ENCODE measurements around the gene KRTDAP.
"Not testable (repeated sequence)": the region's sequence is repeated elsewhere in the genome, so short reads cannot be mapped to it uniquely, and the experiment has no call there.

The KRTDAP gene

DNA sequence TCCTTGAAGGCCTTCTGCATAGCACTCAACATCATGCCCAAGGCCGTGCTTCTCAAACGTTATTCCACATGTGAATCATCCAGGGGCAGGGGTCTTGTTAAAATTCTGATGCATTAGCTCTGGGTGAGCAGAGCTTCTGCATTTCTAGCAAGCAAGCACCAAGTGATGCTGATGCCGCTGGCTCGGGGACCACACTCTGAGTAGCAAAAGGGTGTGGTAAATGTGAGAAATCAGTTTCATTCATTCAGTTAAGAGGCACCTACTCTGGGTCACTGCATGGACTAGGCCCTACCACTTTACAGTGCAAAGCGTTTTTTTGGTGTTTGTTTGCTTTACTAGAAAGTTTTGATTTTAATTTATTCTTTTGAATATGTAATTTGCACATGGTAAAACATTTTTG lies 7.2 kb downstream of the KRTDAP start:
- no peak for DNase-seq

DNA sequence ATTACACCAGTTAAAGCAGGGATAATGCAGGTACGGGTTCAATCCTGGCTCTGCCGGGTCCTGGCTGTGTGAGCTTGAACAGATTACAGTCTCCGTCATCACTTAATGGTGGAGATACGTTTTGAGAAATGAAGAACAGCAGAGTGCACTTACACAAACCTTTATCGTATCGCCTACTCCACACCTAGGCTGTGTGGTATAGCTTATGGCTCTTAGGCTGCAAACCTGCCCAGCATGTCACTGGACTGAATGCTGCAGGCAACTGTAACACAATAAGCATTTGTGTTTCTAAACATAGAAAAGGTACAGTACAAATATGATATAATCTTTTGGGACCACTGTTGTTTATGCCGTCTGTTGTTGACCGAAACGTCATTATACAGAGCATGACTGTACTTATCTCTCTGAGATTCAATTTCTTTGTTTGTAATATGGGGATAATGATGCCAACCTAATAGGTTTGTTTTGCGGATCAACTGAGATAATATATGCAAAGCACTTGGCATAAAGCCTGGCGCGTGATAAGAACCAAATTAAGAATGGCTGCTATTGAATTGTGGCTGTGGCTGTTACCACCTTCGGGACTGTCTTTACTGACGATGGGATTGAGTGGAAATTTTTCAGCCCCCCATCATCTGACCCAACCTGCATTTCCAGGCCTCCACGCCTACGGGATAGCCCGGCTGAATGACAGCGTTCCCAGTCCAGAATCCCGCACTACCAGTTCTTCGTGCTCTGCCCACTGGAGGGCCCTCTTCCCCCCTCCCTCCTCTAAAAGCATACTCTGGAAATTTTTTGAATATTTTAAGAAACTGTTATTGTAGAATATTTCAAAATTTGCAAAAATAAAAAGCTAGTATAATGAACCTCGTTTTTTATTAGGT lies 11.2 kb downstream of the KRTDAP start:
- DNase-seq = peak; percentile 45

DNA sequence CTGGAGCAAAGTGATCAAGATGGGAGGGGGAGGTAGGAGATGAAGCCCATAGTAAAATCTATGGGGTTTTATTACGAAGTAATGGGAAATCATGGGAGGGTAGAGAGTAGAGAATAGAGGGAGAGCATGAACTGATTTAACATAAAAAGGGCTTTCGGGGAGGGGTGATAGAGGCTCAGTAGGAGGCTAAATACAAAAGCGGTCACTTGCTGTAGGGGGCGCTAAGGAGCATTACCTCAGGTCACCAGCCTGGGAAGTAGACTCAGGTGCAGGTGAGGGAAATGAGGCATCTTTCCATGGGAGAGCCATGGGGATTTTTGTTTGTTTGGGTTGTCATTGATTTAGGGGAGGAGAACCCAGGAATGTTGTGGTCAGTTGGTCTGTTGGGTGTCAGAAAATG lies 14.1 kb downstream of the KRTDAP start:
- no peak for DNase-seq

DNA sequence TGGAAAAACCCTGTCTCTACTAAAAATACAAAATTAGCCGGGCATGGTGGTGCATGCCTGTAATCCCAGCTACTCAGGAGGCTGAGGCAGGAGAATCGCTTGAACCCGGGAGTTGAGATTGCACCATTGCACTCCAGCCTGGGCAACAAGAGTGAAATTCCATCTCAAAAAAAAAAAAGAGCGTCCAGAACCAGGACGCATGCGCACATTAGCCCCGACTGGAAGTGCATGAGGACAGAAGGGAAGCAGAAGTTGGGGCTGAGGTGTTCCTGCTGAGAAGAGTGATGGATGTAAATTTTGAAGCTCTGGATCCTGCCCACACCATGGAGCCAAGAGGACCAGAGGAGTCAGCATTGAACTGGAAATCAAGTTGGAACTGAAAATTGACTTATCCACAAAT lies 15.7 kb downstream of the KRTDAP start:
- DNase-seq = not testable (repeated sequence)

DNA sequence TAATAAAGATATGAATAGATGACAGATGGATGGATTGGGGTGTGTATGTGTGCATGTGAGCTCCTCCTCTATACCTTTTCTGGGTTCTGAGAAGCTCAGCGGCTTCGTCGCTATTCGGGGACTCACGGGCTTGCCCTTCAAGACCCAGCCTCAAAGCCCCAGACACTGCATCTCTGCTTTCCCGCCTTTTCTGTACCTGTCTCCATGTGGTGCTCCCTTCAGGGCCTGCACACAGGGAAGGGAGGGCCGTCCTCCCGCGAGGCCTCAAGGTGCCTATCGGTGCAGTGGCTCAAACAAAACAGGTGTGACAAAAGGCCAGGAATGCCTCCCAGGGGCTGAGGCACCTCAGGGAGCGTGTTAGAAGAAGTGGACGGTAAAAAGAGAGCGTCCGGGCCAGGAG lies 16.2 kb downstream of the KRTDAP start:
- no peak for DNase-seq

DNA sequence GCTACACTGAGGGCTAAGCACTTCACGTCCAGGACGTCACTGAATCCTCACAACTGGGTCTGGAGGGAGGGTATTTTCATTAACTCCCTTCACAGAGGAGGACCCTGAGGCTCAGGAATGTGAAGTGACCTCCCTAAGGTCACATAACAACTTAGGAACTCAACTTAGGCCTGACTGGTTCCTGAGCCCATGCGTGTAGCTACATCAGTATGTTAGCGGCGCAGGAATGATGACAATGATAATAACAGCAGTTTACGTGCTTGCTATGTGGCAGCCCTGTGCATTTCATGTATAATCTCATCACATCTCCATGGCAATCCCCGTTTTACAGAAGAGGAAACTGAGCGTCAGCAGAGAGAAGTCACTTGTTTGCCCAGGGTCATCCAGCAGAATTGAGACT lies 18.3 kb downstream of the KRTDAP start:
- DNase-seq = no peak

DNA sequence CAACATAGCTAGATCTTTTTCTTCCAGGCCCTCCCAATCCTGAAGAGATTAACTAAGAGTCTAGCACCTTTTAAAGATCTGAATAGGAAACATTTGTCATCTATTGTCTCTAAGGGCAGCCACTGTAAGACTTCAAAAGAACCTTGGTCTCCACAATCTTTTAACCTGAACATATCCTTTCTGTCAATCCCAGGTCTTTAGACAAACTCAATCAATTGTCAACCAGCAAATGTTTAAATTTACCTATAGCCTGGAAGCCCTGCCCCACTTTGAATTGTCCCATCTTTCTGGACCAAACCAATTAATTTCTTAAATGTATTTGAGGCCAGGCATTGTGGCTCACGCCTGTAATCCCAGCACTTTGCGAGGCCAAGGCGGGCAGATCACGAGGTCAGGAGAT lies 19.2 kb downstream of the KRTDAP start:
- not testable (repeated sequence) for DNase-seq

DNA sequence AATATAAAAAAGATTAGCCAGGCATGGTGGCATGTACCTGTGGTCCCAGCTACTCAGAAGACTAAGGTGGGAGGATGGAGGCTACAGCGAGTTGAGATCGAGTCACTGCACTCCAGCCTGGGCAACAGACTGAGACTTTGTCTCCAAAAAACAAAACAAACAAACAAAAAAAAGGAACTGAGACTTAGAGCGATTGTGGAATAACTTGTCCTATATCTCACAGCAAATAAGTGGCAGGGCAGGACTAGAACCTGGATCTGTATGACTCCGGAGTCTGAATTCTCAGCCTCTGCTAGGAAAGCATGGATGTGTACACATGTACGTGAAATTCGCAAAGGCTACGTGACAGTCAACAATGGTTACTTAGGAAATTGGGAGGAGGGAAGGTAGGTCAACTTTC lies 20.1 kb downstream of the KRTDAP start:
- no peak for DNase-seq

DNA sequence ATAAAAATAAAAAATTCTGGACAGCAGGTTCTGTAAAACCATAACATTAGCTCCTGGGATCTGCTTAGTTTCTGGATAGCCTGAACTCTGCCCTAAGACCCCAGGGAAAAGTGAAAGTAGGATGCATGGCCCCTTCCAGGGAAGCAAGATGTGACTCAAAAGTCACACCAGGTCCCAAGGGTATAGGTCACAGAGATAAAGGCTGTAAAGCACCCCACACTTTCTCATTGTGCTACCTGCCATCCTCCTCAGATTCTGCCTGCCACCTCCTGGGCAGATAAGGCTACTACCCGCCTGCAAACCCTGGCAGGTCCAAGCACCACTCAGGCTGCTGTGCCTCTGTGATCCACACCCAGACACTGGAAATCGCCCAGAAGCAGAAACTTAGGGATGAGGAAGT lies 21.6 kb downstream of the KRTDAP start:
- DNase-seq = peak; percentile 63

DNA sequence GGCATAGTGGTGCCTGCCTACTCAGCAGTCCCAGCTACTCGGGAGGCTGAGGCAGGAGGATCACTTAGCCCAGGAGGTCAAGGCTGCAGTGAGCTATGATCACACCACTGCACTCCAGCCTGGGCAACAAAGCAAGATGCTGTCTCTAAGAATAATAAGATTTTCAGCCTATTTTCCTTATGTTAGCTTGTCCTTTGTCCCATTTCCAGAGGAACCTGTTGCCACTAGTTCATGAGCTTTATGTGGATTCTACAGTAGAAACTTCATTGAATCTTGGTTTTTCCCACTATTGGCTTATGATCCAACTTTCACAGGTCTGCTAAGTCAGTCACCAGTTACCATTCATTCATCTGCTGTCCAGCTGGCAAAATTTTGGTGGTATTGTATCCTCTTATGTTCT lies 24.0 kb downstream of the KRTDAP start:
- DNase-seq = no peak

DNA sequence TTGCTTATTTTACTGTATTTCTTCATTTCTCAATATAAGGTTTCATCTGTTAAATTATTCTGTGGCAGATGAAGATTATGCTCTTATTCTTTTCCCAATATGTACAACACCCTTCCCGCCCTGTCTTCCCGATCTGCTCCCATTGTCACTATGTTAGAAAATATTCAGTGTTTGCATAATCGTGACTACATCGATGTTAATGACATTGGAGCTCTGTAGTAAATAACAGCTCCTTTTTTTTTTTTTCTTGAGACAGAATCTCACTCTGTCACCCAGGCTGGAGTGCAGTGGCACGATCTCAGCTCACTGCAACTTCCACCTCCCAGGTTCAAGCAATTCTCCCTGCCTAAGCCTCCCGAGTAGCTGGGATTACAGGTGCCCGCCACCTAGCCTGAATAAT lies 27.3 kb downstream of the KRTDAP start:
- not testable (repeated sequence) for DNase-seq

DNA sequence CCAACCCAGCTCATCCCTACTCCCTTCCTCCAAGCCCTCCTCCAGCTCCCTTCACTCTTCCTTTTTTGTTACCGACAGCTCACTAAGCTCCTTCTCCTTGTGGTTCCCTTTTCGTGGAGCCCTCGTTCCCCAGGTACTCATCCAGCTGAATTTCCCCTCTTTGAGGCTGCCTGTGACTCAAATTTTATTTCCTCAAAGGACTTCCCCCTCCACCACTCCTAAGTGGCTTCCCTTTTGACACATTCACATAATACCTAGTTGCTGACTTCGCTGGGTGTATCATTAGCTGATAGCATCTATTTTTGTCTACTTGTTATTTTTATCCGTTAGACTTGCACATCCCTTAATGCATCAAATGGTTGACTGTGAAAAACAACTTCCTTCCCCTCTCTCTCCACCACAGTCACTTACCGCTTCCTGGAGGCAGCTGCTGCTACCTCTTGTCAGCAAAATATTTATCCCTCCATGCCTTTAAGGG lies 27.7 kb downstream of the KRTDAP start:
- DNase-seq = no peak

DNA sequence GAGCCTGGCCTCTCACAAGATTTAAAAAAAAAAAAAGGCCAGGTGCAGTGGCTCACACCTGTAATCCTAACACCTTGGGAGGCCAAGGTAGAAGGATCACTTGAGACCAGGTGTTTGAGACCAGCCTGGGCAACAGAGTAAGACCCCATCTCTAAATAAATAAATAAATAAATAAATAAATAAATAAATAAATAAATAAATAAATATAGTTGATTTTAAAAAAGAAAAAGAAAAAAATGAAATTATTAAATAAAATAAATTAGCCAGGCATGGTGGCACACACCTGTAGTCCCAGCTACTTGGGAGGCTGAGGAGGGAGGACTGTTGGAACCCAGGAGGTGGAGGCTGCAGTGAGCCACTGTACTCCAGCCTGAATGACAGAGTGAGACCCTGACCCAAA lies 28.5 kb downstream of the KRTDAP start:
- DNase-seq = not testable (repeated sequence)

DNA sequence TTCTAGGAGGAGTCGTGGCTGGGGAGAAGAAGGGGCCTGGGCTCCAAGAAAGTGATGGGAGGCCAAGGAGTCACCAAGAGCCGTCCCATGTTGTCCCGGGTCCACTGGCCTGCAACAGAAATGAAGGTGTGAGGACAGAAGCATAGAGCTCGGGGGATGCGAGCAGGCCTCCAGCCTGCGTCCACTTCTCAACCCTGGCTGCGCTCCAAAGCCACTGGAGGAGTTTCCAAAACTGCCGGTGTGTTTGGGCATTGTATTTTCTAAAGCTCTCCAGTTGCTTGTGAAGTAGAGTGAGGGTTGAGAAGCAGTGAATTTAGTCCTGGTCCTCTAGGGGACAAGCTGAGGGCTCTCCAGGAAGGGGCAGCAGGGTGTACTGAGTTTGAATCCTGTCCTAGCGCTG lies 29.2 kb downstream of the KRTDAP start:
- DNase-seq = no peak

DNA sequence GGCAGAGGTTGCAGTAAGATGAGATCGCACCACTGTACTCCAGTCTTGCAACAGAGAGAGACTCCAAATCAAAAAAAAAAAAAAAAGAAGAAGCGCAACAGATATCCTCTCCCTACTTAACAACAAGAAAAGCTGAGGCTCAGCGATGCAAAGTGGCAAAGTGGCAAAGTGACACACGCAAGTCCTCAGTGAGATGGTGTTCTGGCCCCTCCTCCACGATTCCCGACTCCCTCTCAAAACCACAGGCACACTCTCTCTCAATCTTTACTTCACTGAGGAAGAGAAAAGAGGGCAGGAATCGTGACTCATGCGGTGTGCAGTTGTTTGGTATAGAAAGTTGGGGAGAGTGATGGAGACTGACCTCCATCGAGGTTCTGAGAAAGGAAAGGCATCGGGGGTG lies 29.7 kb downstream of the KRTDAP start:
- DNase-seq = no peak

DNA sequence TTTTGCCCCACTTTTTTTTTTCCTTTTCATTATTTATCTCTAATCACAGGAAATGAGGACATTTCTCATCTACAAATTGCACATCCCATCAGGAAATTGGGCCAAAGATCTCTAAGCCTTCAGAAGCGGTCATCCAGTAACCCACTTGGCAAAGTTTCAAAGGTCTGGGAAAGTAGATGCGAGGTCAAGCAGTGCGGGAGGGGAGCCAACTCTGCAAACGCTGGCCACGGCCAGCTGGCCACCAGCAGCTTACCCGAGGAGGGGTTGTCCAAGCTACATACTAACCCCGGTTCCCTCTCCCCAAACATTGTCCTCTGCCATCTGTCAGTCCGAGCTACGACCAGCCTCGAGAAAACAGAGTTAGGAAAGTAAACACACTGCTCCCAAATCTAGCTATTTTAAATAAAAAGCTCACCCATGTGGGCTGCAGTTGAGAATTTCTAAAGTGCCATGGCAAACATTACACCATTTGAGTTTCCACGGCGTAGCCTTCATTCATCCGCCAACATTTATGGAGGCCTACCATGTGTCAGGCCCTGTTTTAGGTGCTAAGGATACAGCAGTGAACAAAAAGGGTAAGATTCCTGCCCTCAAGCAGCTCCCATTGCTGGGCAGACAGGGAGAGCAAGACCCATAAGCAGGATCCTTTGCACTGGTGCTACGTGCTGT lies 30.7 kb downstream of the KRTDAP start:
- DNase-seq = no peak

DNA sequence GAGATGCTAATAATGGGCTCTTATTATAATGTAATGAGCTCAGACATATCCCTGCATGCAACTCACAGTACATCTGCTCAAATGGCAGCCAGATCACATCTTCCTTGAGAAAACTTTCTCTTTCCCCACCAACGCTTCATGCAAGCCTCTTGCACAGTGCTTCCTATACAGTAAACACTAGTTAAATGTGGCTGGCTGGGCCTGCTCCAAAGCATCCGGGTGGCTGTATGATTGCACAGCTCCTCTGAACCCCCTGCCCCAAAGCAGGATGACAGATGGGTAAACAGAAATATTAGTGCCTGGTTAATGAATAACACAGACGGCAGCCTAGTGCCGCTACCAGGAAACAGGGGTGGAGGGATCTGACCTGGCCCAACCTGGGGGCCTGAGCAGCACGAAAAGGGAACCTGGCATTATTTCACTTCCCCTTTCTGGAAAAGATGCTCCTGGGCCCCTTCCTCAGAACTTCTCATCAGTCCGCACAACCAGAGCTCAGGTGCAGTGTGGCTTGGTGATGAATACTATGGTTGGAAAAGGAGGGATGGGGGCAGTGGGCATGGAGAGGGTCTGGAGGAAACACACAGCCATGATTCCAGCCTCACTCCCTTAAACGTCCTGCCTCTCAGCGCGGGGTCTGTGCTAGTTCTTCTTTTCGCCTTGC lies 31.4 kb downstream of the KRTDAP start:
- no peak for DNase-seq

DNA sequence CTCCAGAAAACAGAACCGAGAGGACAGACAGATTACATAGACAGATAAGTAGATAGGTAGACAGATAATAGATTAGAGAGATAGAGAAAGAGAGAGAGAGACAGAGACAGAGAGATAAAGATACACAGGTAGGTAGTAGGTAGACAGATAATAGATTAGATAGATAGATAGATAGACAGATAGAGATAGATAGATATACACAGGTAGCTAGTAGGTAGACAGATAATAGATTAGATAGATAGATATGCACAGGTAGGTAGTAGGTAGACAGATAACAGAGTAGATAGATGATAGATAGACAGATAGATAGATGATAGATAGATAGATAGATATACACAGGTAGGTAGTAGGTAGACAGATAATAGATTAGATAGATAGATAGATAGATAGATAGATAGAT lies 32.1 kb downstream of the KRTDAP start:
- no peak for DNase-seq

DNA sequence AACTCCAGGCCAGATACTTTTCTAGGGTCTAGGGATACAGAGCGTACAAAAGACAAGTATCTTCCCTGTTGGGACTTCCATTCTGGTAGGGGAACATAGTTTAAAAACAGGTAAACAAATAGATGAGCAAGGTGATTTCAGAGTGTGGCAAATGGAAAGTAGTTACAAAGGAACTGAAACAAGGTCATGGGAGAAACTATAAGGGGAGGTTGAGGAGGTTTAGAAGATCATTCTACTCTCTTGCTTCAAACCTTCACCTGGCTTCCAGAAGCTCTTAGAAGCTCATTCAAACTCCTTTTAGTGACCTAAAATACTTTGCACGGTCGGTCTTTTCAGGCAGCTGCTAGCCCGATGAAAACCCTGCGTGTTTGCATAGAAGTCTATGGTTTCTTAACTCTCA lies 33.1 kb downstream of the KRTDAP start:
- DNase-seq = no peak

DNA sequence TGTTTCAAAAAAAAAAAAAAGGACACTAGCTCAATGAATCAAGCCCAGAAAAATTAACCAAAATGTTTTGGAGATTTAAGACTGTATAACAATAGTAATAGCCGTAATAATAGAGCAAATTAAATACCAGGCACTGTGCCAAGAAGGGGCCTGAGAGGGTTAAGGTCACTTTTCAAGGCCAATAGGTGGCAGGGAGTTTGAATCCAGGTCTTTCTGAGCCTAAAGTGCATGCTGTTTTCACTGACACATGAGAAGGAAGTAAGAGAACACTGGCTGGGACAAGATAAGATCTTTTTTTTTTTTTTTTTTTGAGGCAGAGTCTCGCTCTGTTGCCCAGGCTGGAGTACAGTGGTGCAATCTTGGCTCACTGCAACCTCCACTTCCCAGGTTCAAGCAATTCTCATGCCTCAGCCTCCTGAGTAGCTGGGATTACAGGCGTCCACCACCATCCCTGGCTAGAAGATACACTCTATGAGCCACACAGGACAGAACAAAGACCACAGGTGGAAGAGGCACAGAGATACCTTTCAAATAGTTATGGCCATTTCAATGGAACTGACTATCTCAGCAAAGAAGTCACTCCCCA lies 34.6 kb downstream of the KRTDAP start:
- no peak for DNase-seq

DNA sequence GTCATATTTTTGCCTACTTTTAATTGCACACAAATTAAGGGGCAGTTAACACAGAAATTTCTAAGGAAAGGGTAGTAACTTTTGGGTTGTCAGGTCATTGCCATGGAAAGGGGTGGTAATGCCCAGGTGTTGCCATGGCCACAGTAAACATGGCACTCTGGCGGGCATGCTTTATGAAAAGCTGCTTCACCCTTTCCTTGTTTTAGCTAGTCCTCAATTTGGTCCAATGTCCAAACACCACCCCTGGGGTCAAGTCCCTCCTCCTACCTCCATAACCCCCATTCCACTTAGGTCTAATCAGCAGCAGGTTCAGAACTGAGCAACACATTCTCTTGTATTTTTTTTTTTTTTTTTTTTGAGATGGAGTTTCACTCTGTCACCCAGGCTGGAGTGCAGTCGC lies 35.6 kb downstream of the KRTDAP start:
- no peak for DNase-seq

DNA sequence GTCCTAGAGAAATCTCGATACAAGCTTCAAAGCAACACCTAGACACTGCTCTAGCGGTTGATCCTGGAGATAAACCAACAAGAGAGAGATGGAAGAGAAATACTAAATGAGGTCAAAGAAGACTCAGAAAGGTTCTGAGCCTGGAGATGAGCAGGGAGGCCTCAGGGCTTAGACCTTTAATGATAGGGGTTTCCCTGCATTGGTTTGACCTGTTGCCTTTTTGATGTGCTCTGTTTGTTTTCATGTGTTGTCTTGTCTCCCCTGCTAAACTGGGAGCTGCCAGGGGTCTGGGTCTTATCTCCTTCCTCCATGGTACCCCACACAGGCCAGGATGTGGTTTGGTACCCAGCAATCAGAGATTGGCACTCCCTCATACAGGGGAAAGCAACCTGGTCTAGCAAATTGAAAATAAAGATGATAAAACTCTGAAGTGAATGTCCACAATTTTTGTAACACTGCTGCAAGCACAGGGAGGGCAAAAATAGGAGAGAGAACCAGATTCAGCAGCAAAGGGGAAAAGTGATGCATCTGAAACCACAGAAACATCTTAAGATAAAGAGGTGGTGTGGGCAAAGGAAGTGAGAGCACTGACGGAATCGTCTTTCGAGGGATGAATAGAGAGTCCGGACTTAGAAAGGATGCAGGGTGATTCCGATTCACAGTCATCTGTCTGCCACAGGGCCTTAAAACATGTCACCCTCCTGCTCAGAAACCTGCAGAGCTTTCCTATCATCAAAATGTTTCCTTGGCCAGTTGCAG lies 38.7 kb downstream of the KRTDAP start:
- no peak for DNase-seq
